Stimulated activated CD8-positive, alpha-beta memory T cell treated with anti-CD3 and anti-CD28 coated beads, Interleukin-12 subunit alpha, Interleukin-12 subunit beta, amount 100 ng/mL, for 4 hours (primary cell): Measurements from ENCODE around the gene TCF3.

Experiments
- DNase-seq: peaks from one replicate; pipeline ENCODE4 v3.0.0-alpha.2; 2020; ENCODE audit warnings: low read depth

TCF3 gene

GRCh38 chr19:1630012-1630411, 22.4 kb downstream of the TCF3 start:
- no peak for DNase-seq

GRCh38 chr19:1629256-1629808, 23.1 kb downstream of the TCF3 start:
- no peak for DNase-seq

- no peak for DNase-seq
These were observed 25.2 kb downstream of the TCF3 start for GRCh38 chr19:1627194-1627593.

- no peak for DNase-seq
These were observed 25.9 kb downstream of the TCF3 start for GRCh38 chr19:1626417-1627010.

- DNase-seq, result no peak
These were observed 28.0 kb downstream of the TCF3 start for GRCh38 chr19:1624458-1624857.

- DNase-seq, result no peak
These were observed 29.9 kb downstream of the TCF3 start for GRCh38 chr19:1622541-1622940.

GRCh38 chr19:1622007-1622406, 30.4 kb downstream of the TCF3 start:
- DNase-seq, result no peak

- no peak for DNase-seq
These were observed 30.8 kb downstream of the TCF3 start for GRCh38 chr19:1621574-1621973.

- DNase-seq, result no peak
These were observed 31.4 kb downstream of the TCF3 start for GRCh38 chr19:1621021-1621420.

- DNase-seq, result no peak
These were observed 31.9 kb downstream of the TCF3 start for GRCh38 chr19:1620502-1620901.

- DNase-seq, result no peak
These were observed 32.7 kb downstream of the TCF3 start for GRCh38 chr19:1619703-1620102.

GRCh38 chr19:1619094-1619439, 33.3 kb downstream of the TCF3 start:
- no peak for DNase-seq

- DNase-seq, result no peak
These were observed 34.0 kb downstream of the TCF3 start for GRCh38 chr19:1618157-1619093.

GRCh38 chr19:1616875-1617274, 35.5 kb downstream of the TCF3 start:
- DNase-seq, result no peak

- DNase-seq, result no peak
These were observed 36.0 kb downstream of the TCF3 start for GRCh38 chr19:1616396-1616795.

- no peak for DNase-seq
These were observed 37.2 kb downstream of the TCF3 start for GRCh38 chr19:1615156-1615765.

- DNase-seq, result no peak
These were observed 38.4 kb downstream of the TCF3 start for GRCh38 chr19:1613808-1614570.

GRCh38 chr19:1613146-1613545, 39.3 kb downstream of the TCF3 start:
- DNase-seq, result no peak

GRCh38 chr19:1612114-1613086, 40.0 kb downstream of the TCF3 start:
- no peak for DNase-seq

- DNase-seq, result no peak
These were observed 41.1 kb downstream of the TCF3 start for GRCh38 chr19:1611353-1611752.

- DNase-seq, result no peak
These were observed 41.8 kb downstream of the TCF3 start for GRCh38 chr19:1610579-1610978.
